GM18511 (cell line): ENCODE data around the gene MYNN.
A peak's percentile ranks its signal among the peaks of the same experiment; 100 is the strongest.

ENCODE experiments used
- ATAC-seq: cut with Tn5 transposase; IDR thresholded peaks from one replicate; pipeline ENCODE4 v1.9.1; 2021; ENCODE audit warnings: mild to moderate bottlenecking, moderate library complexity; ENCODE audit not compliant: unreplicated experiment

MYNN gene

DNA sequence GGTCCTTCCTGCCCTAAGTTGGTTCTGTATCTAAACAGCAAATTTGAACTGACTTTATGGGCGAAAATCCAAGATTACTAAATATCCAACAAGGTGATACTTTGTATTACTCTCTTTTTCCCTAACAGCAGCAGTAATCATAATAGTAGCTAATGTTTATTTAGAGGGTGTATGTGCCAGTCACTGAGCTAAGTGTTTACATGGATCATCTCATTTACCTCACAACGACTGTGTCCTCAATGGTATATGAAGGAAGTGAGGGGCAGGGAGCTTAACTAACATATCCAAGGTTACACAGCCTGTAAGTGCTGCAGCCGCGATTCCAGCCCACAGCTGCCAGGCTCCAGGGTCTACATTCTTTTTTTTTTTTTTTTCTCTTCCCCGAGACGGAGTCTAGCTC lies 49.8 kb downstream of the MYNN start:
- no peak for ATAC-seq

DNA sequence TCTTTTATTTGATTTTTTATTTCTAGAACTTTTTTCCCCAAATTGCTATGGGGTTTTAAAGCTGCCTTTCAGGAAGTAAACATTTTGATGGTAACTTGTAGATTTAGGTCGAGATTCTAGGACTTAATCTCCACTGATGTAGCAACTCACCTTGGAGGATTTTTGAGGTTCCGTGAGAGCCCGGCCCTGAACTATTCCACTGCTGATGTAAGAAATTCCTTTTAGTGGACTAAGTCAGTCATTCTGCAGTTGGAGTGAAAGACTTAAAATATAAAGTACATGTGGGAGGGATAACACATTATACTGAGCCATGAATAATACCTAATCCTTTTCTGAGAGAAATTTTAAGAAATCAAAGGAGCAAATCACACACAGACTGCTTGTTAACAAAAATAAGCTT lies 52.1 kb downstream of the MYNN start:
- no peak for ATAC-seq

DNA sequence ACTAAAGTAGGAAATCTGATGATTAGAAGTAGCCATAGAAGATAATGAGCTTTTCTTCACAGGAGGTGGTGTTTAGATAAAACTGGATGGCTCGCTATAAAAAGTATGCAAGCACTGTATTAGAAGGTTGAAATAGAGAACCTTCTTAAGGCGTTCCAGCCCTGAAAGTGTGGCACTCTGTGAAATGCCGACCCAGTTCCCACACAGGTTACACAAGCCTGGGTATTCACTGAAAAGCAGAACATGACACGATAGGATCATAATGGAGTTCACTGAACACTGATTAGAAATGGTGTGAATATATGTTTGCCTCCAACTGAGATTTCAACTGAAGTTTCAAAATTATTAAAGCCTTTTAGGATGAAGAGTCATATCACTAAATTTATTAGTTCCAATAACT lies 54.5 kb downstream of the MYNN start:
- ATAC-seq: no peak

DNA sequence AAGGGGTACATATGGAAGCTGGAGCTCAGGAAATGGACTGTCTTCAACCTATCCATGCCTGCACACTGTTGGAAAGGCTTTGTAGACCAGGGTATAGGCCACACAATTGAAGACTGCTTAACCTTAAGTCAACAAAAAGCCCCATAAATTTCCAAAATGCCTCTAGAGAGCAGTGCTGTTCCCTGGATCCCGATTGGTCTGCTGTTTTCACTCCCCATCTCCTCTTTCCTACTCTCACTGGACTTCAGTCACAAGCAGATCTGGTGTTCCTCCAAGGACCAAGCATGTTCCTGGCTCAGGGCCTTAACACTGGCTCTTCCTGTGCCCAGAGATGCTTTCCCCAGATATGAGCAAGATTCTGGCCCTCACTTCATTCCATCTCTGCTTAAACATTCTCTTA lies 62.3 kb downstream of the MYNN start:
- ATAC-seq: no peak

DNA sequence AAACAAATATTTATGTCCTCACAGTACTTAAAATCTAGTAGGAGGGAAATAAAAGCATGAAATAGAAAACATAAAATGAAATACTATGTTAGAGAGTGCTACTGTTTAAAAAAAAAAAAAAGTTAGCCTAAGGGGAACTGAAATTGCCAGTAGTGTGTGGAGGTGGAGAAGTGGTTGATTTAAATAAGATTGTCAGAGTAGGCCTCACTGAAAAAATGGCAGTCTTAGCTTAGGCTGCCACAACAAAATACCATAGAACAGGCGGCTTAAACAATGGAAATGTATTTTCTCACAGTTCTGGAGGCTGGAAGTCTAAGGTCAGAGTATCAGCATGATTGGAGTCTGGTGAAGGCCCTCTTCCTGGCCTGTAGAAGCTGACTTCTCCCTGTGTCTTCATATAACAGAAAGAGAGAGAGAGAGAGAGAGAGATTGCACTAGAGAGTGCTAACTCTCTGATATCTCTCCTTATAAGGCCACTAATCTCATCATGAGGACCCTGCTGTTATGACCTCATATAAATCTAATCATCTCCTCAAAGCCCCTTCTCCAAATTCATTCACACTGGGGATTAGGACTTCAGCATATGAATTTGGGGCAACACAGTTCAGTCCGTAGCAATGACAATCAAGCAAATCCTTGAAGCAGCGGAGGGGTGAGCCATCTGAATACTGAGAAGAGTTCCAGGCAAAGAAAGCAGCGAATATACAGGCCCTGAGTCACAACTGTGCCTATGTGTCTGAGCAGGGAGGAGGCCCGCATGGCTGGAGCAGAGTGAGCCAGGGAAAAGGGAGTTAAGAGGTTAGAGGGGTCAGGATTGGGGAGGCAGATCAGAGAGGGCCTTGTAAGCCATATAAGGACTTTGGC lies 63.1 kb downstream of the MYNN start:
- ATAC-seq: peak; percentile 88

DNA sequence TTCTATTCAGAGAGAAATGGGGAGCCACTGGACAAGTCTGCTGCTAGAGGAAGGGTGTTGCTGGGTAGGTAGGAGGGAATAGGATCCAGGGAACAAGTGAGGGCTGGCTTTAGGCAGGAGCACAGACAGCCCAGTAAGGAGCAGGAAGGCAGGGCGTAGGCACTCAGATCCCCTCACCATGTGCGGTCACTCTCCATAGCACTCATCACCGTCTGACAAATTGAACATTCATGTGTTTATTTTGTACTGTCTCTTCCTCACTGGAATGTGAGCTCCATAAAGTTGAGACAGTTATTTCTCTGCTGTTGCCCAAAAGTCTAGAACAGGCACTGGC lies 63.7 kb downstream of the MYNN start:
- no peak for ATAC-seq

DNA sequence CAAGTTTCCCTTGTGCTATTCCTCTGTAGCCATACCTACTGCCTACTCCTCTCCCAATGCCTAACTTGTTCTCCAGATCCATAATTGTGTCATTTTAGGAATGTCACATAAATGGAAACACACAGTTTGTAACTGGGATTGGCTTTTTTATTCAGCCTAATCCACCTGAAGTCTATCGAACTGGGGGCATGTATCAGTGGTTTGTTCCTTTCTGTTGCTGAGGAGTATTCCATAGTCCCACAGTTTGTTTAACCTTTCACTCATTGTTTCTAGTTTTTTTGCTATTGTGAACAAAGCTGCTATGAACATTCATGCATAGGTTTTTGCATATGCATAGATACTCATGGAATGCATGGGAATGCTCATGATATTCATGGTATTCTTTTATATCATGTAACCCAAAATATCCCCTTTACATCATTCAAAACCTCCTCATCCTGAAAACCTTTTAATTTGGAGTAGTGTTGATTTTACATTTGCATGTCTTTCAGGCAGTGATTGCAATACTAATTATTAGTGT lies 65.4 kb downstream of the MYNN start:
- ATAC-seq: no peak
